Activated CD4-positive, alpha-beta memory T cell treated with anti-CD3 and anti-CD28 coated beads for 36 hours (primary cell): ENCODE measurements around the gene SH2B2. TPM values are rescaled to one million over a fixed set of nuclear protein-coding genes. Genes with fewer than 3 reads are reported as not detected.

ENCODE experiments used
- CTCF ChIA-PET: fragments of 350-600 bp; sonication (Branson Sonifier 250); formaldehyde crosslinking; loops from one replicate; lab custom pipeline; 2021; ENCODE audit warnings: antibody characterized with exemption, inconsistent platforms; lab: Charles Lee
- POLR2A ChIA-PET: fragments of 350-600 bp; sonication (Branson Sonifier 250); formaldehyde crosslinking; loops from one replicate; lab custom pipeline; 2021; ENCODE audit warnings: antibody characterized with exemption; lab: Charles Lee
- DNase-seq: peaks from one replicate; pipeline ENCODE4 v3.0.0-alpha.2; 2020
- H3K27ac Mint-ChIP-seq: one replicate; pipeline ENCODE4 v1.8.0; 2021; ENCODE audit warnings: mixed read lengths
- H3K27me3 Mint-ChIP-seq: one replicate; pipeline ENCODE4 v1.8.0; 2021; ENCODE audit warnings: mixed read lengths
- H3K36me3 Mint-ChIP-seq: one replicate; pipeline ENCODE4 v1.8.0; 2021; ENCODE audit warnings: mixed read lengths
- H3K4me1 Mint-ChIP-seq: one replicate; pipeline ENCODE4 v1.8.0; 2021; ENCODE audit warnings: low read depth, mixed read lengths
- H3K4me3 Mint-ChIP-seq: one replicate; pipeline ENCODE4 v1.8.0; 2021; ENCODE audit warnings: mild to moderate bottlenecking, mixed read lengths
- H3K9me3 Mint-ChIP-seq: one replicate; pipeline ENCODE4 v1.8.0; 2021; ENCODE audit warnings: mixed read lengths
- intact Hi-C: fragments of 100-400 bp; cut with micrococcal nuclease; formaldehyde crosslinking; loops from one replicate; pipeline ENCODE4 v1.15.1; 2023
- total RNA-seq, 2 experiments: library from RNA; stranded (reverse); gene quantifications; one replicate each; pipeline ENCODE4 v1.2.3, GENCODE V29; 2021

The SH2B2 gene
- total RNA-seq, 2 experiments from 2014 or later, result 3.8 to 4.7 TPM

DNA sequence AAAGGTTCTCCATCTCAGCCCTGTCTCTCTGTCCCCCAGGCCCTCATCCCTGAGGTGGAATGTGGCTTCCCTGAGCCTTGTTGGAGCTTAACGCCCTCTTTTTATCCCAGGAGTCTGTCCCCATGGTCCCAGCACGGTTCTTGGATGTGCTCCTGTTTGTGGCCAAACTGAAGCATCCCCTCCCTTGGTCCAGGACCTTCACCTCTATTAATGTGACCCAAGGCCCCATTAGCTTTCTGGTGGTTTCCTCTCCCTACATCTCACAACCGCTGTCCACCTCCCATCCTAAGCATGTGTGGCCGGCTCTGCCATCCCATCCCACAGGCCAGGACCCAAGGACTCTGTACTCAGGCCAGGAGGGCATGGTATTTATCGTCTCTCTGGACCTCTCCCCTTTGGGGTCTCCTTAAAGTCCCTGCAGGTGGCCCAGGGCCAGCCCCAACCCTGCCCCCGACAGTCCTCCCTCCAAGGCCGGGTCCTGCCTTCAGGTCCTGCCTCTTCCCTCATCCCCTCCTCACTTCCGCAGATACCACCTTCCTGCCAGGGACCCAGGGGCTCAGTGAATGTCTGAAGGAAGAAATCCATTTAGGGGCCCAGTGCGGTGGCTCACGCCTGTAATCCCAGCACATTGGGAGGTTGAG is 15.4 kb upstream of the SH2B2 start:
- ChIA-PET CTCF (interaction anchor here (0.8 to 5.4 kb wide), 8 partner anchors 15 to 735 kb away, joined by 3 to 29 read pairs (median 6); no protein-coding TSS in a partner anchor), POLR2A (no interaction called here)
- Mint-ChIP-seq H3K4me3 (no peak overlapping the region), H3K27ac (no peak overlapping the region), H3K36me3 (no peaks in the 10 kb centered on the region), H3K4me1 (peaks cover 3% of the 10 kb centered on the region), H3K9me3 (no peaks in the 10 kb centered on the region), H3K27me3 (no peaks in the 10 kb centered on the region)
- intact Hi-C loops, result no loop called here
- DNase-seq, result no peak

GRCh38 chr7:102272075-102272916 is 14.4 kb upstream of the SH2B2 start:
- Mint-ChIP-seq H3K4me3 (no peak overlapping the region), H3K27ac (no peak overlapping the region), H3K36me3 (no peaks in the 10 kb centered on the region), H3K4me1 (peaks cover 3% of the 10 kb centered on the region), H3K9me3 (no peaks in the 10 kb centered on the region), H3K27me3 (no peaks in the 10 kb centered on the region)
- DNase-seq, result peak; percentile 80
- ChIA-PET POLR2A (no interaction called here), CTCF (interaction anchor here (1.0 to 5.4 kb wide), 9 partner anchors 12 to 736 kb away, joined by 3 to 29 read pairs (median 4); no protein-coding TSS in a partner anchor)
- intact Hi-C loops, result loop anchor here (1.0 kb wide), 3 partner anchors 584 to 729 kb away; no protein-coding TSS in a partner anchor

DNA sequence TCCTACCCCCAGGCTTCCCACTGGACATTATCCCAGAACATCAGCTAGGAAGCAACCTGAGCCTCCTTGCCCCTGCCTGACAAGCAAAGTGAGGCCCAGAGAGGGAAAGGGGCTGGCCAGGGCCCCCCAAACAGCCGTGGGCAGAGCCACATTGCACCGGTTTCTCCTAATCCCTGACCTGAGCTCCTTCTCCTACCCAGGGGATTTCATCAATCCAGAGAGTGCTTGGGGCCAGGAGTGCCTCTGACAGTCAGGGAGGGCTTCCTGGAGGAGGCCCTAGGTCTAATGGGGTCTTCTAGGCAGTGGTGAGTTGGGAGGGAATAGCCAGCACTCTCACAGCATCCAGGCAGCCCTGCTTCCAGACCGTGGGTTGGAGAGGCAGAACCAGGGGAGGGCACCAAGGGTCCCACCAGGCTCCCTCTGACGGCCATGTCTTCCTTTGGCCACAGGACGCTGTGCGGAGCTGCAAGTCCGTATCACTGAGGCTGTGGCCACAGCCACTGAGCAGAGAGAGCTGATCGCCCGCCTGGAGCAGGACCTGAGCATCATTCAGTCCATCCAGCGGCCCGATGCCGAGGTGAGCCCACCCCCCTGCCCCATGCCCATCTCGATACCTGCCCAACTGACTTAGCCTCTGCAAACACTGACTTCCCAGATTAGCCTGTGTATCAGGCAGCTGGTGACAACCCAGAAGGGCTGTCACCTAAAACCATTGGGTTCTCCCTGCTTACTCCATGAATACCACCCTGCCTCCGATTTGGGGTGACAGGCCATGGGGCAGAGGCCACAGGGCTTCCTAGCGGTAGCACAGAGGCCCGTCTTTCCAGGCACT is 13.5 kb upstream of the SH2B2 start:
- H3K27me3 Mint-ChIP-seq, result no peaks in the 10 kb centered on the region
- ChIA-PET CTCF (interaction anchor here (1.0 to 5.4 kb wide), 7 partner anchors 11 to 730 kb away, joined by 3 to 29 read pairs (median 4); no protein-coding TSS in a partner anchor), POLR2A (no interaction called here)
- H3K27ac Mint-ChIP-seq, result no peak overlapping the region
- H3K4me3 Mint-ChIP-seq, result no peak overlapping the region
- no peak for DNase-seq
- intact Hi-C loops, result loop anchor here (1.0 kb wide), 3 partner anchors 585 to 730 kb away; no protein-coding TSS in a partner anchor
- H3K36me3 Mint-ChIP-seq, result no peaks in the 10 kb centered on the region
- H3K4me1 Mint-ChIP-seq, result peaks cover 3% of the 10 kb centered on the region
- no peaks in the 10 kb centered on the region for H3K9me3 Mint-ChIP-seq

GRCh38 chr7:102273749-102274712 is 12.6 kb upstream of the SH2B2 start:
- Mint-ChIP-seq H3K4me3 (no peak overlapping the region), H3K27ac (no peak overlapping the region), H3K9me3 (no peaks in the 10 kb centered on the region), H3K36me3 (no peaks in the 10 kb centered on the region), H3K27me3 (no peaks in the 10 kb centered on the region), H3K4me1 (peaks cover 3% of the 10 kb centered on the region)
- intact Hi-C loops, result no loop called here
- DNase-seq, result no peak
- ChIA-PET CTCF (interaction anchor here (1.0 to 5.4 kb wide), 2 partner anchors 114 to 731 kb away, joined by 4 to 29 read pairs; no protein-coding TSS in a partner anchor), POLR2A (no interaction called here)

DNA sequence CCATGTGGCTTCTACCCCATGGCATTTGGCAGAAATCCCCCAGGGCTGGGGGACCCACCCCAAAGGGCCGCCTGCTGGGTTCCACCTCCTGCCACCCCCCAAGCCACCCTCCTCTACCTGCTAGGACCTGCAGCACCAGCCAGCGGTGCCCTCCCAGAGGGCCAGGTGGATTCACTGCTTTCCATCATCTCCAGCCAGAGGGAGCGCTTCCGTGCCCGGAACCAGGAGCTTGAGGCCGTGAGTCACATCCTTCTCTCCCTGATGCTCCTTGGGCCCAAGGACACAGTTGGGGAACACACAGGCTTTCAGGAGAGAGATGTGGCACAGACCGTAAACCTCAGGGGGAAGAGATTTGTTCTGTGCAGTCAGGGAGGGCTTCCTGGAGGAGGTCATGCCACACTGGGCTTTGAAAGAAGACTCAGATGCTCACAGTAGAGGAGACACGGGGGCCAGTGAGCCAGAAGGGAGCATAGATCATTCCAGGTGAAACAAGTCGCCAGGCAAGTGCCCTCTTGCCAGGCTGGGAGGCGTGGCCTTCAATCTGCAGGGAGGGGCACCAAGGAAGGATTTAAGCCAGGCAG is 11.5 kb upstream of the SH2B2 start:
- POLR2A ChIA-PET, result no interaction called here
- Mint-ChIP-seq H3K27me3 (no peaks in the 10 kb centered on the region), H3K4me3 (no peak overlapping the region), H3K36me3 (no peaks in the 10 kb centered on the region), H3K9me3 (no peaks in the 10 kb centered on the region), H3K27ac (no peak overlapping the region), H3K4me1 (peaks cover 7% of the 10 kb centered on the region)
- no peak for DNase-seq
- CTCF ChIA-PET, result no interaction called here
- intact Hi-C loops, result no loop called here

- intact Hi-C loops, result no loop called here
- no peak for DNase-seq
- peaks cover 4% of the 10 kb centered on the region for H3K4me1 Mint-ChIP-seq
- H3K27ac Mint-ChIP-seq, result no peak overlapping the region
- ChIA-PET POLR2A (no interaction called here), CTCF (interaction anchor here (1.5 to 4.9 kb wide), 3 partner anchors 12 to 115 kb away, joined by 5 to 50 read pairs (median 15); no protein-coding TSS in a partner anchor)
- H3K36me3 Mint-ChIP-seq, result no peaks in the 10 kb centered on the region
- H3K4me3 Mint-ChIP-seq, result no peak overlapping the region
- H3K27me3 Mint-ChIP-seq, result no peaks in the 10 kb centered on the region
- no peaks in the 10 kb centered on the region for H3K9me3 Mint-ChIP-seq
Observed at GRCh38 chr7:102277901-102278300, 8.8 kb upstream of the SH2B2 start.

DNA sequence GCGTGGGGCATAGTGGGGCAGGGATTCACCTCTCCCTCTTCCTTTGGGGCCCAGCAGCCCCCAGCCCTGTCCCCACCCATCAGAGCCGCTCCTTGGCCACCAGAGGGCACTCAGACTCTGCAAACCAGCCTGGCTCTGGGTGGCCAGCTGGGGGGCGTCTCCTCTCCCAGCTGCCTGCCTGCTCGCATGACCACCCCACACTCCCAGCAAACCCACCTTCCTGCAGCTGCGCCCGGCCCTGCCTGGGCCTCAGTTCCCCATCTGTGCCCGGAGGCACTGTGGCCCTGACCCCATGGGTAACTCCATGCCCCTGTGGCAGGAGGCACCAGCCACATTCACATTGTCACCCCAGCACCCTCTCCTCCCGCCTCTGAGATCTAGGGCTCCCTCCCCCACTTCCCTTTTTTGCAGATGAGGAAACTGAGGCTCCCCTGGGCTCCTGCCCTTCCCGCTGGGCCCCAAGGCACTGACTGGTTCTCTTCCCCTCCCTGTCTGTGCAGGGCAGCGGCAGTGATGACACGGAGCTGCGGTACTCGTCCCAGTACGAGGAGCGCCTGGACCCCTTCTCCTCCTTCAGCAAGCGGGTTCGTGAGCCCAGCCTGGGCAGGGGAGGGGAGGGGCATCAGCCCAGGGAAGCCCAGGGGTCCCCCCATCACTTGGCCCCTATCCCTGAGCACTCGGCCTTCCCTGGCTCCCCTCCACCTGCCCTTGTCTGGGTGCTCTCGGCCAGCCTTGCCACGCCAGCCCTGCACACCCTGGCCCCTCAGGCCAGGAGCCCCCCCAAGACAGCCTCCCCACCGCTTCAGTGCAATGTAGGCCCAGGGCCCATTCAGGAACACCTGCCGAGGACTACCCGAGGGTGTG is 6.9 kb upstream of the SH2B2 start:
- Mint-ChIP-seq H3K4me3 (no peak overlapping the region), H3K36me3 (no peaks in the 10 kb centered on the region), H3K9me3 (no peaks in the 10 kb centered on the region), H3K4me1 (peaks cover 10% of the 10 kb centered on the region), H3K27me3 (peaks cover under 1% of the 10 kb centered on the region), H3K27ac (no peak overlapping the region)
- POLR2A ChIA-PET, result no interaction called here
- DNase-seq, result peak; percentile 72
- CTCF ChIA-PET, result interaction anchor here (0.6 to 4.9 kb wide), 8 partner anchors 10 to 631 kb away, joined by 3 to 50 read pairs (median 3); partner anchors contain the start of gene PRKRIP1
- intact Hi-C loops, result loop anchor here (1.0 kb wide), 1 partner anchor 111 kb away; no protein-coding TSS in a partner anchor

- Mint-ChIP-seq H3K4me1 (peaks cover 18% of the 10 kb centered on the region), H3K27me3 (peaks cover 6% of the 10 kb centered on the region), H3K27ac (no peak overlapping the region), H3K36me3 (no peaks in the 10 kb centered on the region), H3K9me3 (no peaks in the 10 kb centered on the region), H3K4me3 (no peak overlapping the region)
- intact Hi-C loops, result no loop called here
- ChIA-PET POLR2A (no interaction called here), CTCF (interaction anchor here (0.9 to 4.9 kb wide), 6 partner anchors 10 to 170 kb away, joined by 3 to 50 read pairs (median 3); no protein-coding TSS in a partner anchor)
- DNase-seq, result no peak
Observed at GRCh38 chr7:102280521-102280920, 6.1 kb upstream of the SH2B2 start.

DNA sequence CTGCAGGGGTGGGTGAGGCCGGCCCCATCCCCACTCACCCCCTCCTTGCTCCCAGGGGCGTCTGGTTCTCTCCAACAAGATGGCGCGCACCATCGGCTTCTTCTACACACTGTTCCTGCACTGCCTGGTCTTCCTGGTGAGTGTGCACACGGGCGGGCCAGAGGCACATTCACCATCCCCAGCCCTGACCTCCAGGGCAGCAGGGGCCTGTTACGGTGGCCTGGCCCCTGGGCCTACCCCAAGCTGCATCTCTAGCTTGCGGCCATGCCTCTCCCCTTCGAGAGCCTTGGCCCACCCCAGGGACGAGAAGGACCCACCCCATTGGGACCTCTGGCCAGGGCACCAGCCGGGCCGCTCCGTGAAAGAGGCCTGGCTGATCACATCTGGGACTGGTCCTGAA is 4.9 kb upstream of the SH2B2 start:
- Mint-ChIP-seq H3K27ac (no peak overlapping the region), H3K27me3 (peaks cover 6% of the 10 kb centered on the region), H3K36me3 (no peaks in the 10 kb centered on the region), H3K9me3 (no peaks in the 10 kb centered on the region), H3K4me1 (peaks cover 19% of the 10 kb centered on the region), H3K4me3 (no peak overlapping the region)
- ChIA-PET POLR2A (interaction anchor here (0.6 kb wide), 1 partner anchor 359 kb away, joined by 4 read pairs; no protein-coding TSS in a partner anchor), CTCF (interaction anchor here (3.0 kb wide), 1 partner anchor 108 kb away, joined by 10 read pairs; no protein-coding TSS in a partner anchor)
- no peak for DNase-seq
- intact Hi-C loops, result no loop called here
